H9 (cell line): ENCODE data around the gene FAM117A. TPM values are rescaled to one million over a fixed set of nuclear protein-coding genes. Genes with fewer than 3 reads are reported as not detected.

Experiments
- DNase-seq: peaks from one replicate; pipeline ENCODE4 v3.0.0-alpha.2; 2017
- H2AFZ ChIP-seq: one replicate; pipeline ENCODE4 v1.6.1; 2013; ENCODE audit warnings: mild to moderate bottlenecking, low read length, control low read depth, moderate library complexity
- H2AK5ac ChIP-seq: 2 replicates; pipeline ENCODE4 v1.6.1; 2013; ENCODE audit warnings: low read length, control low read depth, mixed read lengths; ENCODE audit not compliant: insufficient read length
- H2BK120ac ChIP-seq: one replicate; pipeline ENCODE4 v1.6.1; 2013; ENCODE audit warnings: low read depth, mild to moderate bottlenecking, low read length, control low read depth, inconsistent platforms; ENCODE audit not compliant: poor library complexity, severe bottlenecking
- H2BK12ac ChIP-seq: 2 replicates; pipeline ENCODE4 v1.6.1; 2013; ENCODE audit warnings: low read length, control low read depth, mixed read lengths, low read depth; ENCODE audit not compliant: insufficient read length
- H2BK15ac ChIP-seq: 2 replicates; pipeline ENCODE4 v1.6.1; 2013; ENCODE audit warnings: low read depth, low read length, control low read depth
- H2BK20ac ChIP-seq: one replicate; pipeline ENCODE4 v1.6.1; 2013; ENCODE audit warnings: low read depth, mild to moderate bottlenecking, low read length, control low read depth, inconsistent platforms; ENCODE audit not compliant: poor library complexity, severe bottlenecking
- H2BK5ac ChIP-seq: 2 replicates; pipeline ENCODE4 v1.6.1; 2013; ENCODE audit warnings: low read length, control low read depth, mixed read lengths; ENCODE audit not compliant: insufficient read length
- H3K14ac ChIP-seq: 2 replicates; pipeline ENCODE4 v1.6.1; 2013; ENCODE audit warnings: low read length, control low read depth; ENCODE audit not compliant: insufficient read depth
- H3K18ac ChIP-seq: 2 replicates; pipeline ENCODE4 v1.6.1; 2013; ENCODE audit warnings: low read depth, mild to moderate bottlenecking, mixed read lengths, low read length, control low read depth; ENCODE audit not compliant: insufficient read length
- H3K23ac ChIP-seq: 2 replicates; pipeline ENCODE4 v1.6.1; 2013; ENCODE audit warnings: low read length, control low read depth, mixed read lengths, low read depth; ENCODE audit not compliant: insufficient read length
- H3K23me2 ChIP-seq: 2 replicates; pipeline ENCODE4 v1.6.1; 2013; ENCODE audit warnings: low read depth, mild to moderate bottlenecking, mixed read lengths, low read length, control low read depth; ENCODE audit not compliant: insufficient read length, poor library complexity, severe bottlenecking
- H3K27ac ChIP-seq: 2 replicates; pipeline ENCODE4 v1.5.1; 2013; ENCODE audit warnings: low read length, control low read depth, mixed read lengths, low read depth; ENCODE audit not compliant: insufficient read length
- H3K27me3 ChIP-seq: 2 replicates; pipeline ENCODE4 v1.6.1; 2013; ENCODE audit warnings: low read length, control low read depth, inconsistent platforms; ENCODE audit not compliant: insufficient read depth
- H3K4ac ChIP-seq: 2 replicates; pipeline ENCODE4 v1.6.1; 2013; ENCODE audit warnings: low read depth, mild to moderate bottlenecking, control low read depth, inconsistent platforms, low read length, moderate library complexity
- H3K4me1 ChIP-seq: 2 replicates; pipeline ENCODE4 v1.6.1; 2013; ENCODE audit warnings: low read length, control low read depth, inconsistent platforms; ENCODE audit not compliant: insufficient read depth
- H3K4me2 ChIP-seq: 2 replicates; pipeline ENCODE4 v1.6.1; 2013; ENCODE audit warnings: low read length, control low read depth, mixed read lengths; ENCODE audit not compliant: insufficient read length, insufficient read depth
- H3K56ac ChIP-seq: 2 replicates; pipeline ENCODE4 v1.6.1; 2013; ENCODE audit warnings: low read depth, mild to moderate bottlenecking, mixed read lengths, low read length, control low read depth; ENCODE audit not compliant: insufficient read length
- H3K79me1 ChIP-seq: 2 replicates; pipeline ENCODE4 v1.6.1; 2013; ENCODE audit warnings: low read depth, mild to moderate bottlenecking, moderate library complexity, low read length, control low read depth, inconsistent platforms; ENCODE audit not compliant: insufficient read depth, poor library complexity, severe bottlenecking
- H3K79me2 ChIP-seq: 2 replicates; pipeline ENCODE4 v1.6.1; 2013; ENCODE audit warnings: low read length, control low read depth, inconsistent platforms; ENCODE audit not compliant: insufficient read depth
- H3K9ac ChIP-seq: 2 replicates; pipeline ENCODE4 v1.6.1; 2013; ENCODE audit warnings: low read length, control low read depth, mixed read lengths; ENCODE audit not compliant: insufficient read length; ENCODE audit errors: extremely low read depth
- H3K9me3 ChIP-seq: one replicate; pipeline ENCODE4 v1.6.1; 2013; ENCODE audit warnings: low read depth, low read length, inconsistent platforms; ENCODE audit not compliant: control insufficient read depth
- H3T11ph ChIP-seq: one replicate; pipeline ENCODE4 v1.6.1; 2013; ENCODE audit warnings: mild to moderate bottlenecking, low read length, control low read depth, inconsistent platforms
- H4K20me1 ChIP-seq: one replicate; pipeline ENCODE4 v1.6.1; 2013; ENCODE audit not compliant: control insufficient read depth, insufficient read length, insufficient read depth
- H4K5ac ChIP-seq: 2 replicates; pipeline ENCODE4 v1.6.1; 2013; ENCODE audit warnings: low read depth, mild to moderate bottlenecking, mixed read lengths, low read length, control low read depth; ENCODE audit not compliant: insufficient read length
- H4K8ac ChIP-seq: replicated peaks from 2 replicates; pipeline ENCODE4 v1.6.1; 2013; ENCODE audit warnings: low read length, control low read depth, mixed read lengths, low read depth; ENCODE audit not compliant: insufficient read length
- H4K91ac ChIP-seq: 2 replicates; pipeline ENCODE4 v1.6.1; 2013; ENCODE audit warnings: low read depth, mild to moderate bottlenecking, moderate library complexity, mixed read lengths, low read length, control low read depth; ENCODE audit not compliant: insufficient read length
- H3K27ac Mint-ChIP-seq, 3 experiments: 2 replicates in 2 of 3; 3 replicates in 1 of 3; pipeline ENCODE4 v1.8.0; 2020 to 2021; ENCODE audit warnings: mixed read lengths in 3 of 3, mild to moderate bottlenecking in 1 of 3, moderate library complexity in 1 of 3
- H3K27me3 Mint-ChIP-seq: 2 replicates; pipeline ENCODE4 v1.8.0; 2021; ENCODE audit warnings: low read depth, mild to moderate bottlenecking, moderate library complexity, mixed read lengths
- H3K36me3 Mint-ChIP-seq, 3 experiments: 2 replicates in 2 of 3; 3 replicates in 1 of 3; pipeline ENCODE4 v1.8.0; 2020 to 2021; ENCODE audit warnings: low read depth in 3 of 3, mixed read lengths in 3 of 3; ENCODE audit not compliant: insufficient read depth in 1 of 3
- H3K4me1 Mint-ChIP-seq, 2 experiments: 2 replicates each; pipeline ENCODE4 v1.8.0; 2020; ENCODE audit warnings: mixed read lengths in 2 of 2
- H3K4me3 Mint-ChIP-seq, 2 experiments: 2 replicates in 1 of 2; 3 replicates in 1 of 2; pipeline ENCODE4 v1.8.0; 2020 to 2021; ENCODE audit warnings: mild to moderate bottlenecking in 2 of 2, mixed read lengths in 2 of 2, moderate library complexity in 1 of 2
- H3K9me3 Mint-ChIP-seq, 2 experiments: 2 replicates in 1 of 2; 3 replicates in 1 of 2; pipeline ENCODE4 v1.8.0; 2020; ENCODE audit warnings: mild to moderate bottlenecking in 2 of 2, mixed read lengths in 2 of 2, moderate library complexity in 1 of 2
- WGBS: extraction: QIAGEN DNeasy Blood & Tissue Kit; methylation state at CpG from one replicate; pipeline ENCODE4 v1.1.7; 2013; ENCODE audit warnings: missing lambda C conversion rate, low lambda C conversion rate, mixed read lengths; ENCODE audit not compliant: insufficient read length; ENCODE audit errors: extremely low coverage; 5-methylcytosine and 5-hydroxymethylcytosine counted together
- total RNA-seq: library from RNA; stranded (reverse); gene quantifications from 2 replicates; pipeline ENCODE4 v1.2.1, GENCODE V29; 2021
- TF ChIP-seq, protein P1 (sequence below): fragments of 200-600 bp; sonication (generic); conservative IDR thresholded peaks from 3 replicates; pipeline ENCODE4 v1.8.0; 2021; ENCODE audit warnings: antibody characterized with exemption, mild to moderate bottlenecking

Gene FAM117A
- total RNA-seq, 1 experiment from 2014 or later = 21.1 TPM

DNA sequence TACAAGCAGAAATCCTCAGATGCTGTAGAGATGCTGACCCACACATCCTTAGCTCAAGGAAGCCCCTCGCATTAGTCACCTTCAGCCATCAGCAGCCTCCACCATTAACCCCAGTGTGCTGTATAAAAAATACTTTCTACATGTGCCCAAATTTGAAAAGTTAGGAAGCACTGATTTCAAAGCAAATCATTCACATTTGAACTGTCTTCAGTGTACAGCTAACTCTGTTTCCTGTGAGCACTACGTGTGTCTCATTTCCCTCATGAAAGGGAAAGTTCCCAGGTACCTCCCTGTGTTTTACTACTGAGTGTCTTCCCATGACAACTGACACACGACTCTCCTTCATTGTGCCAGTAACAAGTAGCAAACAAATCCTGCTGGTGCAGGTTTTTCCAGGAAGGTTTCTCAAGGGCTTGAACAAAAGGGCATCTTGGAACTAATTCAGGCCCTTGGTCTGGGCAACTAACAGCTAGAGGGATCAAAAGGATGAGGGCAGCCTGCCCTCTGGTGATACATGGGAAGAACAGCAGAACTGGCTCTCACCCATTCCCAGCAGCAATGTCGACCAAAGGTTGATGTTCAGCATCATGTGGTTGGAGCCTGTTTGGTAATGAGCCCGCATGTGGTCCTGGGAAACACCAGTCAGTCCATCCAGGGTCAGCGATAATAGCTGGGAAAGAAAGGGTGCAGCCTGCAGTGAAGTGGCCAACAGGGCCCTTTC lies 60.2 kb downstream of the FAM117A start:
- Histone ChIP-seq H4K5ac (no peak overlapping the region), H2BK20ac (no peak overlapping the region), H2BK5ac (no peak overlapping the region), H2AFZ (no peak overlapping the region), H4K20me1 (no peaks in the 10 kb centered on the region), H4K91ac (no peak overlapping the region), H3K4ac (no peak overlapping the region), H2BK12ac (no peak overlapping the region), H3K23me2 (peaks cover 7% of the 10 kb centered on the region), H3K14ac (no peak overlapping the region), H3T11ph (no peak overlapping the region), H3K79me2 (peaks cover 3% of the 10 kb centered on the region; the same call in 1 of the 2 replicates), H3K18ac (no peak overlapping the region), H3K9me3 (no peaks in the 10 kb centered on the region), H3K27ac (no peak overlapping the region), H3K79me1 (no peaks in the 10 kb centered on the region), H2BK15ac (no peak overlapping the region), H3K56ac (no peak overlapping the region), H2BK120ac (no peak overlapping the region), H3K4me1 (no peaks in the 10 kb centered on the region), H3K27me3 (no peaks in the 10 kb centered on the region), H3K23ac (no peak overlapping the region), H3K9ac (no peak overlapping the region), H2AK5ac (no peak overlapping the region), H3K4me2 (no peak overlapping the region), H4K8ac (no peak overlapping the region)
- Mint-ChIP-seq H3K27ac (no peak overlapping the region), H3K4me3 (no peak overlapping the region; a peak in 1 of 5 replicates), H3K4me1 (peaks cover 9 to 13% of the 10 kb centered on the region in 2 experiments), H3K36me3 (peaks cover 16 to 59% (median 57%) of the 10 kb centered on the region in 3 experiments; a peak in 6 of 7 replicates), H3K27me3 (no peaks in the 10 kb centered on the region), H3K9me3 (no peaks in the 10 kb centered on the region)
- WGBS = no CpG with 5 or more reads among the region's 6 CpGs
- TF ChIP-seq, protein P1, sequence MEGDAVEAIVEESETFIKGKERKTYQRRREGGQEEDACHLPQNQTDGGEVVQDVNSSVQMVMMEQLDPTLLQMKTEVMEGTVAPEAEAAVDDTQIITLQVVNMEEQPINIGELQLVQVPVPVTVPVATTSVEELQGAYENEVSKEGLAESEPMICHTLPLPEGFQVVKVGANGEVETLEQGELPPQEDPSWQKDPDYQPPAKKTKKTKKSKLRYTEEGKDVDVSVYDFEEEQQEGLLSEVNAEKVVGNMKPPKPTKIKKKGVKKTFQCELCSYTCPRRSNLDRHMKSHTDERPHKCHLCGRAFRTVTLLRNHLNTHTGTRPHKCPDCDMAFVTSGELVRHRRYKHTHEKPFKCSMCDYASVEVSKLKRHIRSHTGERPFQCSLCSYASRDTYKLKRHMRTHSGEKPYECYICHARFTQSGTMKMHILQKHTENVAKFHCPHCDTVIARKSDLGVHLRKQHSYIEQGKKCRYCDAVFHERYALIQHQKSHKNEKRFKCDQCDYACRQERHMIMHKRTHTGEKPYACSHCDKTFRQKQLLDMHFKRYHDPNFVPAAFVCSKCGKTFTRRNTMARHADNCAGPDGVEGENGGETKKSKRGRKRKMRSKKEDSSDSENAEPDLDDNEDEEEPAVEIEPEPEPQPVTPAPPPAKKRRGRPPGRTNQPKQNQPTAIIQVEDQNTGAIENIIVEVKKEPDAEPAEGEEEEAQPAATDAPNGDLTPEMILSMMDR = peak; percentile 69
- peak; percentile 54 for DNase-seq
